Spleen (tissue), 11 donors: ENCODE results near the gene USP6. TPM values are rescaled to one million over a fixed set of nuclear protein-coding genes. Genes with fewer than 3 reads are reported as not detected.
"Not testable (repeated sequence)": the region's sequence is repeated elsewhere in the genome, so short reads cannot be mapped to it uniquely, and the experiment has no call there.

Source experiments
- DNase-seq: peaks from one replicate; pipeline ENCODE4 v3.0.0-alpha.2; 2020
- H3K27ac ChIP-seq, 8 donors: fragments of 200-600 bp; sonication (generic) in 7 of 8; 1 replicate in 4 of 8; 2 replicates in 4 of 8; pipeline versions ENCODE4 v1.5.0 to v1.8.0; 2016 to 2021; ENCODE audit warnings: inconsistent platforms in 4 of 8, mild to moderate bottlenecking in 4 of 8, moderate library complexity in 1 of 8
- H3K27me3 ChIP-seq, 7 donors: fragments of 200-600 bp; sonication (generic) in 6 of 7; replicated peaks in 1 of 7; 1 replicate in 4 of 7; 2 replicates in 3 of 7; pipeline versions ENCODE4 v1.5.0 to v1.8.0; 2016 to 2021; ENCODE audit warnings: inconsistent platforms in 3 of 7, mild to moderate bottlenecking in 1 of 7
- H3K36me3 ChIP-seq, 6 donors: fragments of 200-600 bp; sonication (generic) in 5 of 6; 1 replicate in 4 of 6; 2 replicates in 2 of 6; pipeline versions ENCODE4 v1.5.0 to v1.8.0; 2016 to 2021; ENCODE audit warnings: inconsistent platforms in 2 of 6
- H3K4me1 ChIP-seq, 6 donors: fragments of 200-600 bp; sonication (generic) in 5 of 6; 1 replicate in 3 of 6; 2 replicates in 3 of 6; pipeline versions ENCODE4 v1.5.0 to v1.8.0; 2016 to 2021; ENCODE audit warnings: inconsistent platforms in 3 of 6
- H3K4me3 ChIP-seq, 8 donors: fragments of 200-600 bp; sonication (generic) in 7 of 8; 1 replicate in 4 of 8; 2 replicates in 4 of 8; pipeline versions ENCODE4 v1.5.0 to v1.8.0; 2016 to 2021; ENCODE audit warnings: inconsistent platforms in 4 of 8, mild to moderate bottlenecking in 4 of 8, moderate library complexity in 2 of 8
- H3K9me3 ChIP-seq, 8 donors: fragments of 200-600 bp; sonication (generic) in 7 of 8; 1 replicate in 4 of 8; 2 replicates in 4 of 8; pipeline versions ENCODE4 v1.5.0 to v1.8.0; 2016 to 2021; ENCODE audit warnings: inconsistent platforms in 4 of 8
- POLR2A ChIP-seq, 3 donors: fragments of 450-650 bp; IDR thresholded peaks; one replicate each; pipeline ENCODE4 v1.5.1; 2017; ENCODE audit warnings: antibody characterized with exemption in 3 of 3, mild to moderate bottlenecking in 1 of 3
- POLR2AphosphoS5 ChIP-seq, 3 donors: sonication (generic); formaldehyde crosslinking; IDR thresholded peaks; one replicate each; pipeline ENCODE4 v1.5.1; 2017; ENCODE audit warnings: antibody characterized with exemption in 3 of 3
- WGBS, 5 donors: extraction: QIAGEN DNeasy Blood & Tissue Kit in 3 of 5; methylation state at CpG; one replicate each; pipeline versions ENCODE4 v1.1.5 to v1.1.7; 2013 to 2018; 5-methylcytosine and 5-hydroxymethylcytosine counted together
- intact Hi-C: fragments of 100-400 bp; cut with DNase I; formaldehyde crosslinking; loops from one replicate; pipeline ENCODE4 v1.15.0; 2023; ENCODE audit warnings: low total_unique reads
- polyA plus RNA-seq, 3 donors: library from polyadenylated mRNA; stranded (reverse); fragments of 200-250 nt; gene quantifications; one replicate each; pipeline ENCODE4 v1.2.1, GENCODE V29; 2013
- total RNA-seq, 7 donors: library from RNA; depleted of rRNA in 3 of 7; stranded (reverse); fragments of >200 nt in 3 of 7; fragmentation: NEBNext Ultra II Directional in 4 of 7; extraction: Animal tissue kit (Norgen Biotek cat#: 25700) in 4 of 7; gene quantifications; one replicate each; pipeline versions ENCODE4 v1.1.0 to v1.2.1, GENCODE V29; 2016 to 2021
- TF ChIP-seq, protein P1 (sequence below), 11 experiments: fragments of 200-600 bp in 7 of 11; fragments of 450-650 bp in 4 of 11; sonication (generic) in 4 of 11; IDR thresholded peaks in 8 of 11; conservative IDR thresholded peaks in 3 of 11; 1 replicate in 7 of 11; 2 replicates in 4 of 11; pipeline versions ENCODE4 v1.4.0 to v1.8.0; 2016 to 2021; ENCODE audit warnings: antibody characterized with exemption in 11 of 11, inconsistent platforms in 4 of 11, mild to moderate bottlenecking in 1 of 11
- donor health status: healthy with polysubstance abuse.
- donor health status: DM: no; HTN: no; CAD: no; lungs with moderate emphysema.
- donor health status: DM: no; HTN: no; CAD: no.
- donor health status: Bipolar disorder and iron deficiency.
- donor health status: healthy.
- donor health status: DM: no; HTN: no; CAD: no.
- donor health status: DM: yes; HTN: yes; CAD: no.

Gene USP6
- total and polyA plus RNA-seq, 10 donors: 0.03 to 0.37 (median 0.13) TPM; not detected in 1

DNA sequence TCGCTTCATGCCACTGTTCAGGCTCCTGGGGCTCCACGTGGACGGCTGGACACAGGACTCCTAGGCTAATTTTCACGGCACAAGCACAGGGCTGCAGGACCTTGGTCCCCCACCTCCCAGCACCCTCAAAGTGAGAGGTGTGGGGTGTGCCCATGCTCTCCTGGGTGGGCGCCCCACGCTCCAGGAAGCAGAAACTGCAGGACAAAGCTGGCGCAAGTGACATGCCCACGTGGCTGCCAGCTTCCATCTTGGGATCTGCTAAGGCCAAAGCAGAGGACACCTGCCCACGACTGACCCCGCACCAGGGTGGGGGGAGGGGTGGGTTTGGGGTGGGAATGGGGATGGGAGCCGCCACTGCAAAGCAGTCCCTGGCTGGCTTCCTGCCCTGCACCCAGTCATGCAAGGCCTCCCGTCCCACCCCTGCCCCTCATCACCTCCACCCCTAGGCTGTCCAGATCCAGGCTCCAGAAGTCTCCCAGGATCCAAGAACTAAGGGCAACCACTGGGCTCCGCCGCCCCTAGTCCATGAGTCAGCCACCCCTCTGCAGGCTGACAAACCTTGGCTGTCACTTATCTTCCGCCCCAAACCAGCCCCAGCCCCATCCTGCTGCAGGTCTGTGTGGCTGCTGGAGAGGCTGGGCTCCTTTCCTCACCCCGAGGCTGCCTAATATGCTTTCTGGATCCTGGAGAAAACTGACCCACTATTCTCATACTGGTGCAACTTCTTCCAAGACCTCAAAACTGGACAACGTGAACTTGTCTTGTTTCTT, 11.1 kb downstream of the USP6 start:
- WGBS, 5 donors: 77 to 89% (median 83%) methylated on average over 13 to 17 of the region's 17 CpGs
- no peak for DNase-seq
- no peak overlapping the region for H3K4me3 ChIP-seq
- peaks cover 0 to 40% (median 15%) of the 10 kb centered on the region in 7 donors for H3K27me3 ChIP-seq
- intact Hi-C loops: no loop called here
- no peaks in the 10 kb centered on the region for H3K9me3 ChIP-seq
- H3K4me1 ChIP-seq: peaks cover 0 to 15% (median 13%) of the 10 kb centered on the region in 6 donors
- no peak overlapping the region for H3K27ac ChIP-seq
- TF ChIP-seq POLR2A (IDR thresholded peaks at IDR 0.05) (no peak), POLR2AphosphoS5 (IDR thresholded peaks at IDR 0.05) (no peak)
- TF ChIP-seq, protein P1, sequence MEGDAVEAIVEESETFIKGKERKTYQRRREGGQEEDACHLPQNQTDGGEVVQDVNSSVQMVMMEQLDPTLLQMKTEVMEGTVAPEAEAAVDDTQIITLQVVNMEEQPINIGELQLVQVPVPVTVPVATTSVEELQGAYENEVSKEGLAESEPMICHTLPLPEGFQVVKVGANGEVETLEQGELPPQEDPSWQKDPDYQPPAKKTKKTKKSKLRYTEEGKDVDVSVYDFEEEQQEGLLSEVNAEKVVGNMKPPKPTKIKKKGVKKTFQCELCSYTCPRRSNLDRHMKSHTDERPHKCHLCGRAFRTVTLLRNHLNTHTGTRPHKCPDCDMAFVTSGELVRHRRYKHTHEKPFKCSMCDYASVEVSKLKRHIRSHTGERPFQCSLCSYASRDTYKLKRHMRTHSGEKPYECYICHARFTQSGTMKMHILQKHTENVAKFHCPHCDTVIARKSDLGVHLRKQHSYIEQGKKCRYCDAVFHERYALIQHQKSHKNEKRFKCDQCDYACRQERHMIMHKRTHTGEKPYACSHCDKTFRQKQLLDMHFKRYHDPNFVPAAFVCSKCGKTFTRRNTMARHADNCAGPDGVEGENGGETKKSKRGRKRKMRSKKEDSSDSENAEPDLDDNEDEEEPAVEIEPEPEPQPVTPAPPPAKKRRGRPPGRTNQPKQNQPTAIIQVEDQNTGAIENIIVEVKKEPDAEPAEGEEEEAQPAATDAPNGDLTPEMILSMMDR (IDR thresholded peaks at IDR 0.05 in 8 of 11, conservative IDR thresholded peaks at IDR 0.05 in 3 of 11): no peak
- no peaks in the 10 kb centered on the region for H3K36me3 ChIP-seq

- H3K27me3 ChIP-seq: peaks cover 0 to 30% (median 7%) of the 10 kb centered on the region in 7 donors
- no peak for DNase-seq
- H3K4me1 ChIP-seq: peaks cover 0 to 6% (median 4%) of the 10 kb centered on the region in 6 donors
- no peak overlapping the region for H3K27ac ChIP-seq
- TF ChIP-seq, protein P1 (IDR thresholded peaks at IDR 0.05 in 8 of 11, conservative IDR thresholded peaks at IDR 0.05 in 3 of 11): no peak
- no peak for TF ChIP-seq POLR2AphosphoS5 (IDR thresholded peaks at IDR 0.05)
- TF ChIP-seq POLR2A (IDR thresholded peaks at IDR 0.05): no peak
- H3K9me3 ChIP-seq: no peaks in the 10 kb centered on the region
- intact Hi-C loops: no loop called here
- no peaks in the 10 kb centered on the region for H3K36me3 ChIP-seq
- no peak overlapping the region for H3K4me3 ChIP-seq
- 77 to 87% (median 80%) methylated on average over 4 of the region's 4 CpGs for WGBS, 5 donors
Observed at GRCh38 chr17:5127910-5128309, 12.1 kb downstream of the USP6 start.

DNA sequence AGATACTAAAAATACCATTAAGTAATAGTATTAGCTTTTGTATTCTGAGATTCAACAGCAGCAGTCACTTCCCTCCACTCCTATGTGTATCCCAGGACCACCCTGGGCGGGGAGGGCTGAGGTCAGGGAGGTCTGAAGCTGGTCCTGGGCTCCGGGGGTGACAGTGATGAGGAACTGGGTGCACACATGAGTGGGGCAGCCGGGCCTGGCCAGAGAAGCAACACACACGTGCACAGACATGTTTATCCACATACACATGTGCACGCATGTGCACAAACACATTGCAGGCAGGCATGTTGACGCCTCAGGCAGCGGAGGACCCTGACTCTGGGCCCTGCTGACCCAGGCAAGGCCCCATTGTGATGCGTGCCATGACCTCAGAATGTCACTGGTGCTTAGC, 12.6 kb downstream of the USP6 start:
- H3K9me3 ChIP-seq, DNase-seq, H3K27ac ChIP-seq, H3K36me3 ChIP-seq, intact Hi-C loops, H3K4me1 ChIP-seq, H3K4me3 ChIP-seq: not testable (repeated sequence)
- WGBS, 5 donors: 69 to 84% (median 76%) methylated on average over 5 to 8 of the region's 8 CpGs
- peaks cover 0 to 25% (median 3%) of the 10 kb centered on the region in 7 donors for H3K27me3 ChIP-seq

GRCh38 chr17:5128905-5129535, 13.2 kb downstream of the USP6 start:
- intact Hi-C loops: no loop called here
- no peaks in the 10 kb centered on the region for H3K36me3 ChIP-seq
- WGBS, 5 donors: 84 to 95% (median 90%) methylated on average over 11 of the region's 11 CpGs
- H3K27me3 ChIP-seq: peaks cover 0 to 18% (median 0%) of the 10 kb centered on the region in 7 donors
- TF ChIP-seq, protein P1 (IDR thresholded peaks at IDR 0.05 in 8 of 11, conservative IDR thresholded peaks at IDR 0.05 in 3 of 11): no peak
- TF ChIP-seq POLR2AphosphoS5 (IDR thresholded peaks at IDR 0.05) (no peak), POLR2A (IDR thresholded peaks at IDR 0.05) (no peak)
- no peak overlapping the region for H3K27ac ChIP-seq
- DNase-seq: no peak
- H3K4me1 ChIP-seq: no peaks in the 10 kb centered on the region
- no peaks in the 10 kb centered on the region for H3K9me3 ChIP-seq
- H3K4me3 ChIP-seq: no peak overlapping the region

DNA sequence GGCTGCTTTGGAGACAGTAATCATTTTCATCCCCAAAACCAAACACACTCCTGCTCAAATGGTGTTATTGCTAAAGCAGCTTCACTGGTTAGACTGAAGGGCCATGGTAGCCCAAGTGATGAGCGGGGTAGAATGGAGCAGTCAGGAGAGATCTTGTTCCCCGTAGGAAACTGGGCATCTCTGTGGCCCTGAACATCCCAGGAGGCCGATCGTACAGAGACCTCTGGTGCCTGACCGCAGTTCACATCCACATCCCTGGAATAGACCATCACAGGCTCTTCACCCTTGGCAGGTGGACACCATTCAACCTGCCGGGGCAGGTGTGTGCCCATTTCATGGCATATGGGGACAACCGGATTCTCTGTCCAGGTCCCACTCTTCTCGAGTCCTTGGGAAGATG, 13.9 kb downstream of the USP6 start:
- H3K27ac ChIP-seq, H3K4me1 ChIP-seq, H3K36me3 ChIP-seq, H3K9me3 ChIP-seq, DNase-seq, intact Hi-C loops, H3K4me3 ChIP-seq: not testable (repeated sequence)
- 79 to 92% (median 87%) methylated on average over 8 of the region's 8 CpGs for WGBS, 5 donors
- peaks cover 0 to 12% (median 0%) of the 10 kb centered on the region in 7 donors for H3K27me3 ChIP-seq

GRCh38 chr17:5130261-5130660, 14.4 kb downstream of the USP6 start:
- WGBS, 5 donors: 87 to 95% (median 91%) methylated on average over 8 to 10 of the region's 10 CpGs
- H3K27ac ChIP-seq, H3K9me3 ChIP-seq, DNase-seq, H3K36me3 ChIP-seq, intact Hi-C loops, H3K4me3 ChIP-seq, H3K4me1 ChIP-seq: not testable (repeated sequence)
- peaks cover 0 to 12% (median 0%) of the 10 kb centered on the region in 7 donors for H3K27me3 ChIP-seq

DNA sequence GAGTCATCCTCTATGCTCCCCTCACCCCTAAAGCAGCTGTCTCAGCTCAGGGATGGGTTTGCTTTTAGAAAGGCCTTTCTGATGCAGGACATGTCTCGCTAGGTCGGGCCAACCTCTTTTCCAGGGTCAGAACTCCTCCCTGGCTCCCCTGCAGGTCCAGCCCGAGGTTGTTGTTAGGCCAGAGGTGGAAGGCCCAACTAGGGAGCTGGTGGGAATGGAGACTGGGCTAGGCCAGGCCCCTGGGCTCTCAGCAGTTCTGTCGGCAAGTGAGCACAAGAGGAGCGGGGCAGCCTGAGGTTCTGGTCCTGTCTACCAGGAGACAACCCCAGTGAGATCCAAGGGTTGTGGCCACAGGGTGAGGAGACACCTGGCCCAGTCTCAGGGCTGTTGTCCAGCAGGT, 14.9 kb downstream of the USP6 start:
- H3K4me3 ChIP-seq, H3K27ac ChIP-seq, DNase-seq, H3K9me3 ChIP-seq, H3K4me1 ChIP-seq, intact Hi-C loops, H3K36me3 ChIP-seq: not testable (repeated sequence)
- peaks cover 0 to 12% (median 0%) of the 10 kb centered on the region in 7 donors for H3K27me3 ChIP-seq
- WGBS, 5 donors: 61 to 88% (median 87%) methylated on average over 3 to 5 of the region's 5 CpGs
